Ishikawa (cell line): ENCODE measurements around the gene FAM89A.

ENCODE experiments used
- CEBPB ChIP-seq: IDR thresholded peaks from 2 replicates; pipeline ENCODE4 v1.6.1; 2012
- CREB1 ChIP-seq: IDR thresholded peaks from 2 replicates; pipeline ENCODE4 v1.6.1; 2012; ENCODE audit warnings: low read depth
- EGR1 ChIP-seq: IDR thresholded peaks from 2 replicates; pipeline ENCODE4 v1.6.1; 2012
- EP300 ChIP-seq: IDR thresholded peaks from 2 replicates; pipeline ENCODE4 v1.6.1; 2012; ENCODE audit warnings: borderline replicate concordance
- FOXM1 ChIP-seq: IDR thresholded peaks from 2 replicates; pipeline ENCODE4 v1.6.1; 2012; ENCODE audit warnings: low read depth, borderline replicate concordance
- MAX ChIP-seq: IDR thresholded peaks from 2 replicates; pipeline ENCODE4 v1.6.1; 2012
- NFIC ChIP-seq: IDR thresholded peaks from 2 replicates; pipeline ENCODE4 v1.6.1; 2012
- RAD21 ChIP-seq: IDR thresholded peaks from 2 replicates; pipeline ENCODE4 v1.6.1; 2012; ENCODE audit warnings: low read depth
- REST ChIP-seq: IDR thresholded peaks from 2 replicates; pipeline ENCODE4 v1.6.1; 2012; ENCODE audit warnings: low read depth, mild to moderate bottlenecking
- TAF1 ChIP-seq: IDR thresholded peaks from 2 replicates; pipeline ENCODE4 v1.6.1; 2012; ENCODE audit warnings: low read depth, mild to moderate bottlenecking
- TCF12 ChIP-seq: IDR thresholded peaks from 2 replicates; pipeline ENCODE4 v1.6.1; 2012; ENCODE audit warnings: low read depth
- TEAD4 ChIP-seq: IDR thresholded peaks from 2 replicates; pipeline ENCODE4 v1.6.1; 2012
- USF1 ChIP-seq: IDR thresholded peaks from 2 replicates; pipeline ENCODE4 v1.6.1; 2012
- YY1 ChIP-seq: IDR thresholded peaks from 2 replicates; pipeline ENCODE4 v1.6.1; 2012; ENCODE audit warnings: low read depth
- ZBTB7A ChIP-seq: IDR thresholded peaks from 2 replicates; pipeline ENCODE4 v1.6.1; 2012; ENCODE audit warnings: low read depth

Gene FAM89A

GRCh38 chr1:231027971-231028370 is 12.1 kb downstream of the FAM89A start:
- TF ChIP-seq ZBTB7A (no peak), YY1 (no peak), RAD21 (no peak), TEAD4 (no peak), EP300 (no peak), USF1 (no peak), REST (no peak), FOXM1 (no peak), MAX (no peak), TAF1 (no peak), TCF12 (no peak), CEBPB (no peak), EGR1 (no peak), NFIC (no peak), CREB1 (no peak)

GRCh38 chr1:231027136-231027925 is 12.7 kb downstream of the FAM89A start:
- TF ChIP-seq USF1: no peak
- no peak for TF ChIP-seq EP300
- no peak for TF ChIP-seq CREB1
- no peak for TF ChIP-seq FOXM1
- no peak for TF ChIP-seq YY1
- no peak for TF ChIP-seq TCF12

- no peak for TF ChIP-seq ZBTB7A
- TF ChIP-seq EGR1: no peak
- TF ChIP-seq RAD21: no peak
- no peak for TF ChIP-seq USF1
- TF ChIP-seq TEAD4: no peak
Observed at GRCh38 chr1:231026576-231026975, 13.5 kb downstream of the FAM89A start.

- TF ChIP-seq MAX (no peak), TEAD4 (no peak), EGR1 (no peak), CEBPB (no peak), CREB1 (no peak), USF1 (no peak), EP300 (no peak), TAF1 (no peak), TCF12 (no peak), ZBTB7A (no peak), REST (no peak), YY1 (no peak), NFIC (no peak), FOXM1 (no peak), RAD21 (no peak)
Observed at GRCh38 chr1:231023150-231023549, 16.9 kb downstream of the FAM89A start.

- TF ChIP-seq RAD21 (no peak), NFIC (no peak), REST (no peak), EP300 (no peak), TCF12 (no peak), TEAD4 (no peak), CREB1 (no peak)
Observed at GRCh38 chr1:231021540-231022031, 18.5 kb downstream of the FAM89A start.
